Stimulated activated CD4-positive, alpha-beta T cell treated with anti-CD3 and anti-CD28 coated beads, TNF-alpha, amount 100 ng/mL, for 48 hours (primary cell): Measurements from ENCODE around the gene S100A9.
A peak's percentile ranks its signal among the peaks of the same experiment; 100 is the strongest.
"Not testable (repeated sequence)": the region's sequence is repeated elsewhere in the genome, so short reads cannot be mapped to it uniquely, and the experiment has no call there.

ENCODE experiments used
- DNase-seq, 3 donors: peaks; one replicate each; pipeline ENCODE4 v3.0.0-alpha.2; 2020; ENCODE audit warnings: low read depth in 3 of 3

S100A9 gene

GRCh38 chr1:153345187-153346076 lies 12.2 kb upstream of the S100A9 start:
- no peak for DNase-seq

- DNase-seq = no peak
Measured at GRCh38 chr1:153346077-153346723, 11.5 kb upstream of the S100A9 start.

- DNase-seq = not testable (repeated sequence)
Measured at GRCh38 chr1:153347049-153347448, 10.6 kb upstream of the S100A9 start.

GRCh38 chr1:153347856-153348255 lies 9.8 kb upstream of the S100A9 start:
- DNase-seq = no peak

- no peak for DNase-seq
Measured at GRCh38 chr1:153348511-153349362, 8.9 kb upstream of the S100A9 start, which contains the start of gene PGLYRP4. TSS of gene PGLYRP4 (minus strand) at chr1:153348841. CDS start at chr1:153347932, 909 bp downstream.

GRCh38 chr1:153349363-153350320 lies 8.0 kb upstream of the S100A9 start:
- no peak for DNase-seq

- DNase-seq = no peak
Measured at GRCh38 chr1:153350321-153350957, 7.2 kb upstream of the S100A9 start.

- peak; percentile 35 to 42 (median 39) for DNase-seq
Measured at GRCh38 chr1:153352523-153352922, 5.1 kb upstream of the S100A9 start.

- DNase-seq = no peak
Measured at GRCh38 chr1:153353226-153353947, 4.3 kb upstream of the S100A9 start.

- DNase-seq = no peak
Measured at GRCh38 chr1:153354515-153355193, 3.0 kb upstream of the S100A9 start.

GRCh38 chr1:153355445-153356071 lies 2.1 kb upstream of the S100A9 start:
- DNase-seq = peak; percentile 15 to 26 (median 16)

- DNase-seq = no peak
Measured at GRCh38 chr1:153356392-153357075, 1.1 kb upstream of the S100A9 start.

GRCh38 chr1:153357076-153357852 lies 390 bp upstream of the S100A9 start:
- no peak for DNase-seq

GRCh38 chr1:153358691-153358975 lies 979 bp downstream of the S100A9 start:
- DNase-seq = no peak

GRCh38 chr1:153359241-153359640 lies 1.6 kb downstream of the S100A9 start:
- DNase-seq = no peak

- DNase-seq = no peak
Measured at GRCh38 chr1:153360190-153360589, 2.5 kb downstream of the S100A9 start.
